ENCODE results near the gene LDB2. TPM values are rescaled to one million over a fixed set of nuclear protein-coding genes. Genes with fewer than 3 reads are reported as not detected.

Gene LDB2
- total and polyA plus RNA-seq, 2 donors (not counting 1 experiment from before 2014, with no cell fraction given): not detected

DNA sequence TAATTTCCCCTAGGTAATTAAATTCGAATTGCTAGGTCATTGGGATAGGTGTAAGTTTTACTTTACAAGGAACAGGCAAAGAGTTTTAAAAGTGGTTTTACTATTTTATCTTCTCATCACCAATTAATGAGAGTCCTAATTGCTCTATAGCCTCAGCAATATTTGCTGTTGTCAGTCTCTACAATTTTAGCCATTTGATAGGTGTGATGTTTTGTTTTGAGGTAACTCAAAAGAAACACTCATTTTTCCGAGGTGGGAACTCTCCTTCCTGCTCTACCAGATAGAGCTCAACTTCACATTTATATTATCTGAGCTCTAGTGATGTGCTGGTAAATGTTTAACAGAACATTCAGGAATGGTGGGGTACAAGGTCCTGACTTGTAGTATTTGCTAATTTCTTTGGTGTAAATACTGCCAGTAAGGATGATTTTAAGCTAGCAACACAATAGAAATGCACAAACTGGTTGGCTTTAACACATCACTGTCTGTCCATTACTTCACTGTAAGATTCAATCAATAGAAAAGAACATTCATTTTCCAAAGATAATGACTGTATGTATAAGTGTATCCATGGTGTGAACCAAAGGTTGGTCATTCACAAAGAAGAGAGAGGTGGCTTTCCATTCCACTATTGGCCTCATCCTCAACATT lies 62.7 kb downstream of the LDB2 start:
- H3K4me1 ChIP-seq (ENCODE audit: control insufficient read depth in 2 of 2, insufficient read depth in 2 of 2, low read length in 2 of 2): no peaks in the 10 kb centered on the region
- DNase-seq: no peak
- Mint-ChIP-seq H3K4me1 (no peaks in the 10 kb centered on the region), H3K9me3 (ENCODE audit: insufficient read depth) (no peaks in the 10 kb centered on the region), H3K27me3 (no peaks in the 10 kb centered on the region), H3K27ac (no peak overlapping the region), H3K4me3 (no peak overlapping the region)
- WGBS (ENCODE audit: insufficient coverage): no CpG with 5 or more reads among the region's 2 CpGs
- H2AFZ ChIP-seq (ENCODE audit: insufficient read depth, low read depth, low read length, poor library complexity, severe bottlenecking): no peak overlapping the region
- H3K4me2 ChIP-seq (replicated peaks; ENCODE audit: low read depth, low read length, poor library complexity, severe bottlenecking): no peak overlapping the region
- H3K27me3 ChIP-seq (replicated peaks in 1 of 4; ENCODE audit: control extremely low read depth in 1 of 4, control insufficient read depth in 3 of 4, insufficient read depth in 4 of 4, low read length in 3 of 4): no peaks in the 10 kb centered on the region
- CTCF ChIA-PET: no interaction called here
- H3K79me2 ChIP-seq (ENCODE audit: control insufficient read depth, insufficient read depth, low read length): no peaks in the 10 kb centered on the region
- no peaks in the 10 kb centered on the region for H3K36me3 ChIP-seq (replicated peaks in 1 of 2; ENCODE audit: control extremely low read depth in 1 of 2, control insufficient read depth in 1 of 2, extremely low read depth in 1 of 2, insufficient read depth in 2 of 2, low read length in 1 of 2)
- no peak overlapping the region for H3K9ac ChIP-seq (ENCODE audit: low read length)
- ATAC-seq (ENCODE audit: low read depth): no peak
- no peaks in the 10 kb centered on the region for H3K9me3 ChIP-seq (ENCODE audit: control extremely low read depth in 1 of 3, control insufficient read depth in 2 of 3, insufficient read depth in 1 of 3, low read length in 2 of 3)
- POLR2A ChIA-PET: no interaction called here
- TF ChIP-seq CTCF (IDR thresholded peaks at IDR 0.05) (no peak), EZH2 (IDR thresholded peaks at IDR 0.05; ENCODE audit: borderline replicate concordance, insufficient read depth, low read depth, low read length, poor library complexity, severe bottlenecking) (no peak)
- intact Hi-C loops (cut with micrococcal nuclease): no loop called here
- H3K4me3 ChIP-seq (ENCODE audit: control extremely low read depth in 1 of 5, extremely low read depth in 1 of 5, insufficient read depth in 1 of 5, low read depth in 2 of 5, low read length in 4 of 5): no peak overlapping the region
- H4K20me1 ChIP-seq (ENCODE audit: control insufficient read depth, insufficient read depth, low read length, poor library complexity, severe bottlenecking): no peaks in the 10 kb centered on the region
- no peak overlapping the region for H3K27ac ChIP-seq (ENCODE audit: low read length in 2 of 2)

DNA sequence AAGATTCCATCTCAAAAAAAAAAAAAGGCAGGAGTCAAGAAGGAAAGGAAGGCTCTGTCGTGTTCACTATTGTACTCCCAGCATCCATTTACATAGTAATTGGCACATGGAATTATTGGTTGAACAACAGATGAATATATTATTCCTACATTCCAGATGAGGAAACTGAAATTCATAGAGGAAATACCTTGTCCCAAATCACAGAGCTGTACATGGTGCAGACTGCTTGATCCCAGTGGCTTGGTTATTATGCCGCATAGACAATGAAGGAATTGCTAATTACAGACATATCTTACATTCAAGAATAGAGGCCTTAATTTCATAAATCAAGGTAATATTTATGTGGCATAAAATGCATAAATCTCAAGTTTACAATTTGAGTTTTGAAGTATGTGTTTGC lies 63.6 kb downstream of the LDB2 start:
- Mint-ChIP-seq H3K4me3 (no peak overlapping the region), H3K27me3 (no peaks in the 10 kb centered on the region), H3K27ac (no peak overlapping the region), H3K9me3 (ENCODE audit: insufficient read depth) (no peaks in the 10 kb centered on the region), H3K4me1 (no peaks in the 10 kb centered on the region)
- no peak overlapping the region for H3K27ac ChIP-seq (ENCODE audit: low read length in 2 of 2)
- H3K4me2 ChIP-seq (replicated peaks; ENCODE audit: low read depth, low read length, poor library complexity, severe bottlenecking): no peak overlapping the region
- H3K9me3 ChIP-seq (ENCODE audit: control extremely low read depth in 1 of 3, control insufficient read depth in 2 of 3, insufficient read depth in 1 of 3, low read length in 2 of 3): no peaks in the 10 kb centered on the region
- no peak overlapping the region for H3K4me3 ChIP-seq (ENCODE audit: control extremely low read depth in 1 of 5, extremely low read depth in 1 of 5, insufficient read depth in 1 of 5, low read depth in 2 of 5, low read length in 4 of 5)
- H3K4me1 ChIP-seq (ENCODE audit: control insufficient read depth in 2 of 2, insufficient read depth in 2 of 2, low read length in 2 of 2): no peaks in the 10 kb centered on the region
- H2AFZ ChIP-seq (ENCODE audit: insufficient read depth, low read depth, low read length, poor library complexity, severe bottlenecking): no peak overlapping the region
- H3K27me3 ChIP-seq (replicated peaks in 1 of 4; ENCODE audit: control extremely low read depth in 1 of 4, control insufficient read depth in 3 of 4, insufficient read depth in 4 of 4, low read length in 3 of 4): no peaks in the 10 kb centered on the region
- ChIA-PET POLR2A (no interaction called here), CTCF (no interaction called here)
- H3K79me2 ChIP-seq (ENCODE audit: control insufficient read depth, insufficient read depth, low read length): no peaks in the 10 kb centered on the region
- DNase-seq (no peak), ATAC-seq (ENCODE audit: low read depth) (no peak)
- WGBS (ENCODE audit: insufficient coverage): no CpG with 5 or more reads among the region's 2 CpGs
- H3K9ac ChIP-seq (ENCODE audit: low read length): no peak overlapping the region
- TF ChIP-seq EZH2 (IDR thresholded peaks at IDR 0.05; ENCODE audit: borderline replicate concordance, insufficient read depth, low read depth, low read length, poor library complexity, severe bottlenecking): no peak
- no peak for TF ChIP-seq CTCF (IDR thresholded peaks at IDR 0.05)
- no peaks in the 10 kb centered on the region for H3K36me3 ChIP-seq (replicated peaks in 1 of 2; ENCODE audit: control extremely low read depth in 1 of 2, control insufficient read depth in 1 of 2, extremely low read depth in 1 of 2, insufficient read depth in 2 of 2, low read length in 1 of 2)
- no peaks in the 10 kb centered on the region for H4K20me1 ChIP-seq (ENCODE audit: control insufficient read depth, insufficient read depth, low read length, poor library complexity, severe bottlenecking)
- intact Hi-C loops (cut with micrococcal nuclease): no loop called here
